ENCODE results near the gene ACTMAP. TPM values are rescaled to one million over a fixed set of nuclear protein-coding genes. Genes with fewer than 3 reads are reported as not detected.
"Not testable (repeated sequence)": the region's sequence is repeated elsewhere in the genome, so short reads cannot be mapped to it uniquely, and the experiment has no call there.

Gene ACTMAP
- total RNA-seq, 1 experiment from 2014 or later, result 28.0 TPM

- no peaks in the 10 kb centered on the region for H3K27me3 Mint-ChIP-seq (ENCODE audit: insufficient read depth, unreplicated experiment)
- intact Hi-C loops (cut with micrococcal nuclease; ENCODE audit: unreplicated experiment), result no loop called here
- TF ChIP-seq, protein P1, sequence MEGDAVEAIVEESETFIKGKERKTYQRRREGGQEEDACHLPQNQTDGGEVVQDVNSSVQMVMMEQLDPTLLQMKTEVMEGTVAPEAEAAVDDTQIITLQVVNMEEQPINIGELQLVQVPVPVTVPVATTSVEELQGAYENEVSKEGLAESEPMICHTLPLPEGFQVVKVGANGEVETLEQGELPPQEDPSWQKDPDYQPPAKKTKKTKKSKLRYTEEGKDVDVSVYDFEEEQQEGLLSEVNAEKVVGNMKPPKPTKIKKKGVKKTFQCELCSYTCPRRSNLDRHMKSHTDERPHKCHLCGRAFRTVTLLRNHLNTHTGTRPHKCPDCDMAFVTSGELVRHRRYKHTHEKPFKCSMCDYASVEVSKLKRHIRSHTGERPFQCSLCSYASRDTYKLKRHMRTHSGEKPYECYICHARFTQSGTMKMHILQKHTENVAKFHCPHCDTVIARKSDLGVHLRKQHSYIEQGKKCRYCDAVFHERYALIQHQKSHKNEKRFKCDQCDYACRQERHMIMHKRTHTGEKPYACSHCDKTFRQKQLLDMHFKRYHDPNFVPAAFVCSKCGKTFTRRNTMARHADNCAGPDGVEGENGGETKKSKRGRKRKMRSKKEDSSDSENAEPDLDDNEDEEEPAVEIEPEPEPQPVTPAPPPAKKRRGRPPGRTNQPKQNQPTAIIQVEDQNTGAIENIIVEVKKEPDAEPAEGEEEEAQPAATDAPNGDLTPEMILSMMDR (IDR thresholded peaks at IDR 0.05; ENCODE audit: insufficient read depth in 1 of 2, low read depth in 1 of 2, low read length in 1 of 2, severe bottlenecking in 1 of 2, unreplicated experiment in 1 of 2), result no peak
- H3K27ac Mint-ChIP-seq (ENCODE audit: unreplicated experiment), result peak overlapping the region; percentile 22
- Histone ChIP-seq H3K4me3 (ENCODE audit: low read depth, low read length) (no peak overlapping the region), H3K9me3 (no peaks in the 10 kb centered on the region), H3K4me1 (no peaks in the 10 kb centered on the region), H3K27me3 (replicated peaks; ENCODE audit: control insufficient read depth, insufficient read depth, low read length) (no peaks in the 10 kb centered on the region), H3K36me3 (ENCODE audit: control insufficient read depth, insufficient read depth, low read length) (peaks cover 18% of the 10 kb centered on the region)
- BruUV-seq (replicated peaks), result no TSS peak
- ChIA-PET POLR2A (interaction anchor here (1.1 kb wide), 1 partner anchor 10 kb away, joined by 3 read pairs; no protein-coding TSS in a partner anchor), CTCF (no interaction called here)
- DNase-seq, result no peak
- H3K4me3 Mint-ChIP-seq (ENCODE audit: unreplicated experiment), result no peak overlapping the region
- peaks cover 14% of the 10 kb centered on the region for H3K4me1 Mint-ChIP-seq (ENCODE audit: low read depth, unreplicated experiment)
- no peaks in the 10 kb centered on the region for H3K9me3 Mint-ChIP-seq (ENCODE audit: unreplicated experiment)
- peaks cover 98% of the 10 kb centered on the region for H3K36me3 Mint-ChIP-seq (ENCODE audit: insufficient read depth, unreplicated experiment)
Measured at GRCh38 chr19:40735013-40735771, 15.1 kb downstream of the ACTMAP start.

GRCh38 chr19:40733149-40733548 lies 17.1 kb downstream of the ACTMAP start:
- no peaks in the 10 kb centered on the region for H3K4me1 ChIP-seq
- H3K4me3 Mint-ChIP-seq (ENCODE audit: unreplicated experiment), result no peak overlapping the region
- H3K9me3 Mint-ChIP-seq (ENCODE audit: unreplicated experiment), result no peaks in the 10 kb centered on the region
- TF ChIP-seq, protein P1 (IDR thresholded peaks at IDR 0.05; ENCODE audit: insufficient read depth in 1 of 2, low read depth in 1 of 2, low read length in 1 of 2, severe bottlenecking in 1 of 2, unreplicated experiment in 1 of 2), result no peak
- ChIA-PET CTCF (interaction anchor here (1.4 kb wide), 1 partner anchor 16 kb away, joined by 3 read pairs; the partner anchor contains the start of genes COQ8B and ITPKC), POLR2A (interaction anchor here (0.6 to 1.2 kb wide), 3 partner anchors 10 to 45 kb away, joined by 3 to 5 read pairs (median 3); partner anchors contain the start of genes COQ8B, ITPKC and RAB4B)
- BruUV-seq (replicated peaks), result no TSS peak
- peaks cover 14% of the 10 kb centered on the region for H3K4me1 Mint-ChIP-seq (ENCODE audit: low read depth, unreplicated experiment)
- H3K9me3 ChIP-seq, result no peaks in the 10 kb centered on the region
- DNase-seq, result no peak
- H3K27me3 ChIP-seq (replicated peaks; ENCODE audit: control insufficient read depth, insufficient read depth, low read length), result no peaks in the 10 kb centered on the region
- no peak overlapping the region for H3K27ac Mint-ChIP-seq (ENCODE audit: unreplicated experiment)
- intact Hi-C loops (cut with micrococcal nuclease; ENCODE audit: unreplicated experiment), result no loop called here
- H3K36me3 ChIP-seq (ENCODE audit: control insufficient read depth, insufficient read depth, low read length), result peaks cover 18% of the 10 kb centered on the region
- peaks cover 96% of the 10 kb centered on the region for H3K36me3 Mint-ChIP-seq (ENCODE audit: insufficient read depth, unreplicated experiment)
- H3K4me3 ChIP-seq (ENCODE audit: low read depth, low read length), result no peak overlapping the region
- H3K27me3 Mint-ChIP-seq (ENCODE audit: insufficient read depth, unreplicated experiment), result no peaks in the 10 kb centered on the region

GRCh38 chr19:40732304-40732703 lies 18.0 kb downstream of the ACTMAP start:
- H3K4me1 ChIP-seq; BruUV-seq (replicated peaks); intact Hi-C loops (cut with micrococcal nuclease; ENCODE audit: unreplicated experiment); H3K4me3 ChIP-seq (ENCODE audit: low read depth, low read length); H3K27ac Mint-ChIP-seq (ENCODE audit: unreplicated experiment); DNase-seq; H3K9me3 Mint-ChIP-seq (ENCODE audit: unreplicated experiment); H3K9me3 ChIP-seq; H3K27me3 ChIP-seq (replicated peaks; ENCODE audit: control insufficient read depth, insufficient read depth, low read length); H3K4me3 Mint-ChIP-seq (ENCODE audit: unreplicated experiment); H3K27me3 Mint-ChIP-seq (ENCODE audit: insufficient read depth, unreplicated experiment); CTCF ChIA-PET: not testable (repeated sequence)
- Mint-ChIP-seq H3K36me3 (ENCODE audit: insufficient read depth, unreplicated experiment) (peaks cover 96% of the 10 kb centered on the region), H3K4me1 (ENCODE audit: low read depth, unreplicated experiment) (peaks cover 14% of the 10 kb centered on the region)
- POLR2A ChIA-PET, result interaction anchor here (1.0 kb wide), 1 partner anchor 46 kb away, joined by 3 read pairs; the partner anchor contains the start of gene RAB4B
- peaks cover 19% of the 10 kb centered on the region for H3K36me3 ChIP-seq (ENCODE audit: control insufficient read depth, insufficient read depth, low read length)

DNA sequence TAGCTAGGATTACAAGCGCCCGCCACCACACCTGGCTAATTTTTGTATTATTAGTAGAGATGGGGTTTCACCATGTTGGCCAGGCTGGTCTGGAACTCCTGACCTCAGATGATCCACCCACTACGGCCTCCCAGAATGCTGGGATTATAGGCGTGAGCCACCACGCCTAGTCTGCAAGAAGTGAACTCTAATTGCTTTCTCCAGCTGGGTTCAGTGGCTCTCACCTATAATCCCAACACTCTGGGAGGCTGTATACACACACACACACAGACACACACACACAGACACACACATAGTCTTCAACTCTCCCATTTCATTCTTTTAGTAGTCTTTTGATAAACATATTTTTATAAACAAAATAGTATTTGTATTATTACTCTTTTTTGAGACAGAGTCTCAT lies 20.2 kb downstream of the ACTMAP start:
- H3K36me3 Mint-ChIP-seq (ENCODE audit: insufficient read depth, unreplicated experiment), result peaks cover 95% of the 10 kb centered on the region
- H3K4me1 Mint-ChIP-seq (ENCODE audit: low read depth, unreplicated experiment); H3K9me3 ChIP-seq; BruUV-seq (replicated peaks); CTCF ChIA-PET; H3K27me3 ChIP-seq (replicated peaks; ENCODE audit: control insufficient read depth, insufficient read depth, low read length); H3K4me3 Mint-ChIP-seq (ENCODE audit: unreplicated experiment); H3K27me3 Mint-ChIP-seq (ENCODE audit: insufficient read depth, unreplicated experiment); intact Hi-C loops (cut with micrococcal nuclease; ENCODE audit: unreplicated experiment); H3K9me3 Mint-ChIP-seq (ENCODE audit: unreplicated experiment); DNase-seq; H3K4me3 ChIP-seq (ENCODE audit: low read depth, low read length); H3K27ac Mint-ChIP-seq (ENCODE audit: unreplicated experiment); POLR2A ChIA-PET; H3K4me1 ChIP-seq: not testable (repeated sequence)
- H3K36me3 ChIP-seq (ENCODE audit: control insufficient read depth, insufficient read depth, low read length), result peaks cover 23% of the 10 kb centered on the region

Measured in Caco-2 (cell line).